ENCODE measurements around the gene ZDHHC24. TPM values are rescaled to one million over a fixed set of nuclear protein-coding genes. Genes with fewer than 3 reads are reported as not detected.
"Not testable (repeated sequence)": the region's sequence is repeated elsewhere in the genome, so short reads cannot be mapped to it uniquely, and the experiment has no call there.

The ZDHHC24 gene
- 5.3 TPM for total RNA-seq

- peak; percentile 96 for DNase-seq
Observed at GRCh38 chr11:66545701-66546367, at the start of gene ZDHHC24. TSS of gene ZDHHC24 (minus strand) at chr11:66546048. CDS start at chr11:66546003, 45 bp downstream.

- DNase-seq, result peak; percentile 48
Observed at GRCh38 chr11:66595245-66595904, 49.5 kb upstream of the ZDHHC24 start.

- no peak for DNase-seq
Observed at GRCh38 chr11:66593650-66594049, 47.8 kb upstream of the ZDHHC24 start.

- no peak for DNase-seq
Observed at GRCh38 chr11:66593303-66593635, 47.4 kb upstream of the ZDHHC24 start.

GRCh38 chr11:66592457-66593302 is 46.8 kb upstream of the ZDHHC24 start, which contains the start of the genes CCDC87 and CCS:
TSS of gene CCDC87 (minus strand) at chr11:66593063. CDS start at chr11:66593015, 48 bp downstream.
TSS of gene CCS (plus strand) at chr11:66593185. CDS start at chr11:66593262, 77 bp downstream.
- DNase-seq, result peak; percentile 98

GRCh38 chr11:66591175-66591574 is 45.3 kb upstream of the ZDHHC24 start:
- no peak for DNase-seq

- DNase-seq, result no peak
Observed at GRCh38 chr11:66589996-66590675, 44.3 kb upstream of the ZDHHC24 start.

- not testable (repeated sequence) for DNase-seq
Observed at GRCh38 chr11:66589315-66589714, 43.5 kb upstream of the ZDHHC24 start.

- no peak for DNase-seq
Observed at GRCh38 chr11:66586136-66586535, 40.3 kb upstream of the ZDHHC24 start.

GRCh38 chr11:66585447-66585846 is 39.6 kb upstream of the ZDHHC24 start:
- DNase-seq, result not testable (repeated sequence)

- not testable (repeated sequence) for DNase-seq
Observed at GRCh38 chr11:66582565-66583147, 36.8 kb upstream of the ZDHHC24 start.

- no peak for DNase-seq
Observed at GRCh38 chr11:66581261-66581660, 35.4 kb upstream of the ZDHHC24 start.

- DNase-seq, result no peak
Observed at GRCh38 chr11:66580803-66581202, 35.0 kb upstream of the ZDHHC24 start.

- peak; percentile 85 for DNase-seq
Observed at GRCh38 chr11:66579017-66579606, 33.3 kb upstream of the ZDHHC24 start.

GRCh38 chr11:66570850-66571180 is 25.0 kb upstream of the ZDHHC24 start:
- no peak for DNase-seq

- no peak for DNase-seq
Observed at GRCh38 chr11:66570079-66570849, 24.4 kb upstream of the ZDHHC24 start.

GRCh38 chr11:66569076-66569475 is 23.2 kb upstream of the ZDHHC24 start:
- no peak for DNase-seq

- DNase-seq, result peak; percentile 85
Observed at GRCh38 chr11:66568124-66568916, 22.5 kb upstream of the ZDHHC24 start, which contains the start of gene CTSF. TSS of gene CTSF (minus strand) at chr11:66568606. CDS start at chr11:66568486, 120 bp downstream.

- DNase-seq, result no peak
Observed at GRCh38 chr11:66567787-66568123, 21.9 kb upstream of the ZDHHC24 start.

GRCh38 chr11:66566221-66566620 is 20.4 kb upstream of the ZDHHC24 start:
- no peak for DNase-seq
